Adrenal gland (tissue), 5 donors: ENCODE measurements around the gene TNS4.

ENCODE experiments used
- CTCF ChIP-seq, 6 experiments: fragments of 450-650 bp in 4 of 6; fragments of 200-600 bp in 2 of 6; sonication (generic) in 1 of 6; IDR thresholded peaks; 1 replicate in 5 of 6; 2 replicates in 1 of 6; pipeline versions ENCODE4 v1.5.1 to v1.8.0; 2016 to 2021; ENCODE audit warnings: antibody characterized with exemption in 6 of 6, mild to moderate bottlenecking in 2 of 6, moderate library complexity in 1 of 6
- POLR2A ChIP-seq, 2 donors: fragments of 450-650 bp; IDR thresholded peaks; one replicate each; pipeline ENCODE4 v1.6.1; 2017; ENCODE audit warnings: antibody characterized with exemption in 2 of 2, mild to moderate bottlenecking in 2 of 2, moderate library complexity in 1 of 2
- donor health status: DM: no; HTN: no; CAD: no.

- TF ChIP-seq CTCF (IDR thresholded peaks at IDR 0.05) (peak in 2 of 6 experiments; percentile 10 to 13), POLR2A (IDR thresholded peaks at IDR 0.05) (no peak)
These were observed 55.5 kb downstream of the TNS4 start for GRCh38 chr17:40445751-40446468.
